K562 (cell line): ENCODE data around the gene CBY2. TPM values are rescaled to one million over a fixed set of nuclear protein-coding genes. Genes with fewer than 3 reads are reported as not detected.

Source experiments
- ATAC-seq: fragments of 200-7000 bp; cut with Tn5 transposase; 3 replicates; pipeline ENCODE4 v1.9.1; 2020; ENCODE audit warnings: moderate library complexity
- BruUV-seq: library from RNA; stranded (reverse); fragments of 400-500 nt; replicated peaks from 2 replicates; lab custom pipeline; 2021; lab: Mats Ljungman, UMichigan
- CTCF ChIA-PET: fragments of 300-600 bp; formaldehyde crosslinking; extraction: SDS; loops from one replicate; lab custom pipeline; 2021; ENCODE audit warnings: low intra/inter-chr PET ratio; lab: Yijun Ruan, JAX
- POLR2A ChIA-PET: fragments of 300-600, 350-650 bp; sonication (Branson Sonifier 250); formaldehyde crosslinking; extraction: SDS; loops from one replicate; lab custom pipeline; 2021; ENCODE audit warnings: antibody characterized with exemption, inconsistent platforms; lab: Yijun Ruan, JAX
- DNase-seq, 4 experiments: peaks; one replicate each; pipeline versions ENCODE4 v3.0.0 to v3.0.0-alpha.2; 2011 to 2018; ENCODE audit warnings: low spot score in 3 of 4, mixed read lengths in 3 of 4; ENCODE audit errors: extremely low read depth in 1 of 4
- FAIRE-seq: peaks from 2 replicates; lab custom pipeline; 2011; peaks lifted over from hg19 to GRCh38; lab: Jason Lieb, UNC
- H2AFZ ChIP-seq: 2 replicates; pipeline ENCODE4 v1.6.0; 2011; ENCODE audit warnings: low read depth, low read length, control low read depth, inconsistent platforms
- H3K27ac ChIP-seq: fragments of 200-600 bp; 3 replicates; pipeline ENCODE4 v1.8.0; 2011; ENCODE audit warnings: low read depth, mild to moderate bottlenecking, control low read depth, inconsistent platforms, low read length, moderate library complexity, mixed read lengths; ENCODE audit errors: extremely low read depth
- H3K27me3 ChIP-seq, 2 experiments: fragments of 300-600 bp in 1 of 2; 2 replicates in 1 of 2; 3 replicates in 1 of 2; pipeline versions ENCODE4 v1.6.0 to v1.8.0; 2011; ENCODE audit warnings: inconsistent platforms in 2 of 2, low read length in 2 of 2, mild to moderate bottlenecking in 1 of 2, mixed read lengths in 1 of 2, moderate library complexity in 1 of 2; ENCODE audit not compliant: control insufficient read depth in 2 of 2, insufficient read depth in 2 of 2
- H3K36me3 ChIP-seq: fragments of 300-600 bp; 3 replicates; pipeline ENCODE4 v1.8.0; 2011; ENCODE audit warnings: mild to moderate bottlenecking, low read length, inconsistent platforms; ENCODE audit not compliant: control insufficient read depth, insufficient read depth
- H3K4me1 ChIP-seq, 2 experiments: fragments of 200-600 bp in 1 of 2; replicated peaks in 1 of 2; 2 replicates in 1 of 2; 3 replicates in 1 of 2; pipeline versions ENCODE4 v1.5.1 to v1.8.0; 2011; ENCODE audit warnings: inconsistent platforms in 2 of 2, low read length in 2 of 2, mild to moderate bottlenecking in 1 of 2, mixed read lengths in 1 of 2, moderate library complexity in 1 of 2; ENCODE audit not compliant: control insufficient read depth in 2 of 2, insufficient read depth in 2 of 2
- H3K4me2 ChIP-seq: 2 replicates; pipeline ENCODE4 v1.6.1; 2011; ENCODE audit warnings: low read length, control low read depth, inconsistent platforms, mixed read lengths; ENCODE audit not compliant: insufficient read depth
- H3K4me3 ChIP-seq: fragments of 200-600 bp; sonication (generic), shearing (Covaris generic); 2 replicates; pipeline ENCODE4 v1.5.1; 2016; ENCODE audit warnings: control low read depth, inconsistent platforms
- H3K79me2 ChIP-seq: fragments of 200-600 bp; 3 replicates; pipeline ENCODE4 v1.8.0; 2011; ENCODE audit warnings: low read length, inconsistent platforms; ENCODE audit not compliant: control insufficient read depth, insufficient read depth
- H3K9ac ChIP-seq, 2 experiments: 2 replicates each; pipeline versions ENCODE4 v1.6.0 to v1.6.1; 2011; ENCODE audit warnings: low read depth in 2 of 2, low read length in 2 of 2, control low read depth in 1 of 2, inconsistent platforms in 1 of 2, mild to moderate bottlenecking in 1 of 2, mixed read lengths in 1 of 2; ENCODE audit not compliant: insufficient read depth in 1 of 2
- H3K9me1 ChIP-seq: one replicate; pipeline ENCODE4 v1.6.0; 2011; ENCODE audit warnings: inconsistent platforms, mild to moderate bottlenecking, low read length, moderate library complexity; ENCODE audit not compliant: control insufficient read depth, insufficient read depth
- H3K9me3 ChIP-seq: replicated peaks from 2 replicates; pipeline ENCODE4 v1.5.1; 2011; ENCODE audit warnings: low read depth, low read length, inconsistent platforms; ENCODE audit not compliant: control insufficient read depth, insufficient read depth
- H4K20me1 ChIP-seq: replicated peaks from 2 replicates; pipeline ENCODE4 v1.6.1; 2011; ENCODE audit warnings: low read length, inconsistent platforms, mixed read lengths; ENCODE audit not compliant: control insufficient read depth, insufficient read depth
- ARID1B ChIP-seq: fragments of 450-650 bp; IDR thresholded peaks from 2 replicates; pipeline ENCODE4 v1.6.1; 2016; ENCODE audit warnings: antibody characterized with exemption, mild to moderate bottlenecking, inconsistent platforms
- CBFA2T2 ChIP-seq: fragments of 450-650 bp; conservative IDR thresholded peaks from 2 replicates; pipeline ENCODE4 v1.6.1; 2017; ENCODE audit warnings: mild to moderate bottlenecking
- CBX1 ChIP-seq: sonication (generic); IDR thresholded peaks from 2 replicates; pipeline ENCODE4 v1.6.1; 2016; ENCODE audit warnings: antibody characterized with exemption, low read depth, mild to moderate bottlenecking
- CTCF ChIP-seq, 3 experiments: IDR thresholded peaks in 2 of 3; conservative IDR thresholded peaks in 1 of 3; 2 replicates each; pipeline ENCODE4 v1.5.1; 2011 to 2012; ENCODE audit warnings: low read length in 3 of 3, mild to moderate bottlenecking in 3 of 3, control low read depth in 2 of 3, improper control_type of control experiment in 1 of 3, inconsistent platforms in 1 of 3, low read depth in 1 of 3, mixed read lengths in 1 of 3, moderate library complexity in 1 of 3; ENCODE audit not compliant: insufficient read depth in 2 of 3
- HEY1 ChIP-seq: fragments of 250-450 bp; sonication (Bioruptor Pico); IDR thresholded peaks from 2 replicates; pipeline ENCODE4 v1.5.0; 2020; ENCODE audit warnings: mild to moderate bottlenecking, moderate library complexity, borderline replicate concordance
- MITF ChIP-seq: IDR thresholded peaks from 2 replicates; pipeline ENCODE4 v1.6.1; 2014; ENCODE audit warnings: antibody characterized with exemption
- STAT5A ChIP-seq: IDR thresholded peaks from 2 replicates; pipeline ENCODE4 v1.6.1; 2012; ENCODE audit warnings: low read length, inconsistent platforms, borderline replicate concordance
- WHSC1 ChIP-seq: IDR thresholded peaks from one replicate; pipeline ENCODE4 v1.6.1; 2012; ENCODE audit warnings: low read length, control low read depth, inconsistent platforms
- ZNF511 ChIP-seq: sonication (generic); formaldehyde crosslinking; IDR thresholded peaks from 2 replicates; pipeline ENCODE4 v1.8.0; 2022; ENCODE audit warnings: mild to moderate bottlenecking, missing genetic modification reagents
- WGBS: fragments of 100-300 bp; shearing (Covaris generic); methylation state at CpG from one replicate; pipeline ENCODE4 v1.1.6; 2016; ENCODE audit warnings: low coverage, mixed read lengths; ENCODE audit not compliant: insufficient coverage; ENCODE audit errors: missing lambda C conversion rate; 5-methylcytosine and 5-hydroxymethylcytosine counted together
- in situ Hi-C: fragments of 300-500 bp; cut with MboI; formaldehyde crosslinking; loops from 4 replicates; pipeline ENCODE4 v1.15.0; 2018; ENCODE audit warnings: inconsistent platforms, mixed read lengths
- intact Hi-C: fragments of 100-400 bp; cut with micrococcal nuclease; formaldehyde crosslinking; loops from 2 replicates; pipeline ENCODE4 v1.14.2; 2022
- polyA plus RNA-seq, 8 experiments: library from polyadenylated mRNA; depleted of rRNA in 4 of 8; stranded (reverse) in 5 of 8; unstranded in 3 of 8; fragments of >200 nt; fragmentation: Nextera tagmentation in 2 of 8; fragmentation: Illumina TruSeq in 1 of 8; extraction: Ambion mirVana in 2 of 8; extraction: Trizol in 1 of 8; gene quantifications; 2 replicates each; pipeline versions ENCODE4 v1.2.1 to v1.2.3, GENCODE V29; 2011 to 2014; ENCODE audit warnings: inconsistent platforms in 1 of 8, missing spikeins in 1 of 8
- total RNA-seq, 7 experiments: library from RNA; depleted of rRNA in 6 of 7; stranded (reverse); fragments of >200 nt in 6 of 7; fragmentation: Illumina TruSeq in 2 of 7; extraction: Trizol in 2 of 7; gene quantifications; 2 replicates each; pipeline versions ENCODE4 v1.2.1 to v1.2.3, GENCODE V29; 2011 to 2021; ENCODE audit warnings: low replicate concordance in 1 of 7

CBY2 gene
- total and polyA plus RNA-seq, 9 of the 15 experiments (the other 6 are each of a cell fraction or from before 2014, with no cell fraction given), result 0.09 TPM; not detected in 8

- Histone ChIP-seq H3K27me3 (no peaks in the 10 kb centered on the region), H3K4me3 (no peak overlapping the region), H4K20me1 (no peaks in the 10 kb centered on the region; the same call in 1 of the 2 replicates), H3K9me1 (no peaks in the 10 kb centered on the region), H3K9me3 (no peaks in the 10 kb centered on the region), H3K4me1 (no peaks in the 10 kb centered on the region), H3K9ac (no peak overlapping the region), H3K36me3 (no peaks in the 10 kb centered on the region), H3K4me2 (no peak overlapping the region), H3K79me2 (no peaks in the 10 kb centered on the region), H3K27ac (no peak overlapping the region), H2AFZ (no peak overlapping the region)
- WGBS, result 0% methylated on average over 2 of the region's 2 CpGs
- no TSS peak for BruUV-seq
- intact Hi-C loops, result no loop called here
- ChIA-PET CTCF (no interaction called here), POLR2A (no interaction called here)
- ATAC-seq, result peak; percentile 91
- FAIRE-seq, result peak; percentile 23
- TF ChIP-seq CTCF (IDR thresholded peaks at IDR 0.05 in 2 of 3, conservative IDR thresholded peaks at IDR 0.05 in 1 of 3; ENCODE audit: insufficient read depth in 2 of 3, low read depth in 1 of 3, low read length in 3 of 3) (peak; percentile 40 to 64 (median 46)), STAT5A (no peak)
- in situ Hi-C loops, result no loop called here
- peak; percentile 17 to 44 (median 27) for DNase-seq
Observed at GRCh38 chr13:45737571-45738017, 35.5 kb downstream of the CBY2 start.

- ATAC-seq (no peak), FAIRE-seq (no peak), DNase-seq (no peak)
- Histone ChIP-seq H3K27ac (no peak overlapping the region), H4K20me1 (no peaks in the 10 kb centered on the region; the same call in 1 of the 2 replicates), H3K9me3 (no peaks in the 10 kb centered on the region), H3K4me1 (no peaks in the 10 kb centered on the region), H3K36me3 (no peaks in the 10 kb centered on the region), H3K27me3 (peaks cover 0 to 7% of the 10 kb centered on the region in 2 experiments; a peak in 2 of 5 replicates), H3K9me1 (no peaks in the 10 kb centered on the region), H3K9ac (no peak overlapping the region), H3K4me3 (no peak overlapping the region), H3K79me2 (no peaks in the 10 kb centered on the region), H2AFZ (no peak overlapping the region), H3K4me2 (no peak overlapping the region)
- ChIA-PET CTCF (no interaction called here), POLR2A (no interaction called here)
- WGBS, result 0% methylated on average over 5 of the region's 5 CpGs
- intact Hi-C loops, result no loop called here
- no TSS peak for BruUV-seq
- in situ Hi-C loops, result no loop called here
- no peak for TF ChIP-seq ZNF511
- no peak for TF ChIP-seq HEY1
- no peak for TF ChIP-seq MITF
- TF ChIP-seq WHSC1, result no peak
- no peak for TF ChIP-seq CBX1
- no peak for TF ChIP-seq ARID1B
- no peak for TF ChIP-seq CBFA2T2
Observed at GRCh38 chr13:45742985-45743384, 40.9 kb downstream of the CBY2 start.
